ENCODE data around the gene CHAC2.

The CHAC2 gene

GRCh38 chr2:53752385-53752784 lies 15.2 kb upstream of the CHAC2 start:
- H3K4me1 ChIP-seq (ENCODE audit: control insufficient read depth in 1 of 2, insufficient read depth in 2 of 2, low read length in 2 of 2): no peaks in the 10 kb centered on the region
- no peak overlapping the region for H2AK5ac ChIP-seq (ENCODE audit: low read length)
- no peak for DNase-seq
- no peak overlapping the region for H3K18ac ChIP-seq (ENCODE audit: low read length)
- no peak overlapping the region for H2AFZ ChIP-seq (ENCODE audit: insufficient read depth, low read length, poor library complexity)
- H2BK5ac ChIP-seq (ENCODE audit: low read depth, low read length, poor library complexity): no peak overlapping the region
- no peak overlapping the region for H4K12ac ChIP-seq (ENCODE audit: low read depth, low read length)
- no peaks in the 10 kb centered on the region for H3K9me3 ChIP-seq (ENCODE audit: insufficient read depth, low read depth, low read length)
- no CpG with 5 or more reads among the region's 4 CpGs for WGBS (ENCODE audit: extremely low coverage, insufficient coverage, insufficient read length)
- no peak overlapping the region for H3K9ac ChIP-seq (ENCODE audit: low read length)
- H3K79me2 ChIP-seq (ENCODE audit: control insufficient read depth, insufficient read depth, low read length, poor library complexity): no peaks in the 10 kb centered on the region
- no peak overlapping the region for H3K27ac ChIP-seq (ENCODE audit: low read depth, low read length)
- no peaks in the 10 kb centered on the region for H3K79me1 ChIP-seq (ENCODE audit: low read length)
- no peak overlapping the region for H2BK12ac ChIP-seq (ENCODE audit: low read length)
- no peak overlapping the region for H3K14ac ChIP-seq (ENCODE audit: low read length)
- no peaks in the 10 kb centered on the region for H3K27me3 ChIP-seq (ENCODE audit: insufficient read depth, low read length)
- no peak overlapping the region for H3K4me2 ChIP-seq (ENCODE audit: low read length)
- no peak overlapping the region for H3K4me3 ChIP-seq (ENCODE audit: low read depth, low read length)
- H3K4ac ChIP-seq (ENCODE audit: low read depth, low read length): no peak overlapping the region
- no peak overlapping the region for H4K8ac ChIP-seq (ENCODE audit: low read depth, low read length)
- no peak overlapping the region for H2BK120ac ChIP-seq (ENCODE audit: insufficient read depth, low read length, poor library complexity)
- peaks cover 5 to 7% of the 10 kb centered on the region in 2 experiments for H3K36me3 ChIP-seq (ENCODE audit: control insufficient read depth in 1 of 2, insufficient read depth in 2 of 2, low read length in 2 of 2)
- H4K91ac ChIP-seq (ENCODE audit: low read depth, low read length): no peak overlapping the region
- H3K23ac ChIP-seq (ENCODE audit: low read length): no peak overlapping the region

- no peaks in the 10 kb centered on the region for H3K4me1 ChIP-seq (ENCODE audit: control insufficient read depth in 1 of 2, insufficient read depth in 2 of 2, low read length in 2 of 2)
- no peaks in the 10 kb centered on the region for H3K79me2 ChIP-seq (ENCODE audit: control insufficient read depth, insufficient read depth, low read length, poor library complexity)
- H3K9ac ChIP-seq (ENCODE audit: low read length): no peak overlapping the region
- no peak for DNase-seq
- H4K12ac ChIP-seq (ENCODE audit: low read depth, low read length): no peak overlapping the region
- H3K9me3 ChIP-seq (ENCODE audit: insufficient read depth, low read depth, low read length): no peaks in the 10 kb centered on the region
- no peak overlapping the region for H2BK120ac ChIP-seq (ENCODE audit: insufficient read depth, low read length, poor library complexity)
- no peak overlapping the region for H2AK5ac ChIP-seq (ENCODE audit: low read length)
- H2BK12ac ChIP-seq (ENCODE audit: low read length): no peak overlapping the region
- no peak overlapping the region for H3K18ac ChIP-seq (ENCODE audit: low read length)
- H3K79me1 ChIP-seq (ENCODE audit: low read length): no peaks in the 10 kb centered on the region
- no peak overlapping the region for H2BK5ac ChIP-seq (ENCODE audit: low read depth, low read length, poor library complexity)
- no peak overlapping the region for H2AFZ ChIP-seq (ENCODE audit: insufficient read depth, low read length, poor library complexity)
- no peak overlapping the region for H3K4ac ChIP-seq (ENCODE audit: low read depth, low read length)
- no peak overlapping the region for H4K8ac ChIP-seq (ENCODE audit: low read depth, low read length)
- peaks cover 5 to 7% of the 10 kb centered on the region in 2 experiments for H3K36me3 ChIP-seq (ENCODE audit: control insufficient read depth in 1 of 2, insufficient read depth in 2 of 2, low read length in 2 of 2)
- H3K14ac ChIP-seq (ENCODE audit: low read length): no peak overlapping the region
- H4K91ac ChIP-seq (ENCODE audit: low read depth, low read length): no peak overlapping the region
- no peak overlapping the region for H3K4me2 ChIP-seq (ENCODE audit: low read length)
- H3K4me3 ChIP-seq (ENCODE audit: low read depth, low read length): no peak overlapping the region
- no peak overlapping the region for H3K27ac ChIP-seq (ENCODE audit: low read depth, low read length)
- no peak overlapping the region for H3K23ac ChIP-seq (ENCODE audit: low read length)
- H3K27me3 ChIP-seq (ENCODE audit: insufficient read depth, low read length): no peaks in the 10 kb centered on the region
These were observed 14.6 kb upstream of the CHAC2 start for GRCh38 chr2:53753041-53753440.

- Histone ChIP-seq H3K36me3 (ENCODE audit: control insufficient read depth in 1 of 2, insufficient read depth in 2 of 2, low read length in 2 of 2) (peaks cover 5 to 7% of the 10 kb centered on the region in 2 experiments), H4K8ac (ENCODE audit: low read depth, low read length) (no peak overlapping the region), H3K4ac (ENCODE audit: low read depth, low read length) (no peak overlapping the region), H4K12ac (ENCODE audit: low read depth, low read length) (no peak overlapping the region), H3K9me3 (ENCODE audit: insufficient read depth, low read depth, low read length) (no peaks in the 10 kb centered on the region), H2BK5ac (ENCODE audit: low read depth, low read length, poor library complexity) (no peak overlapping the region), H3K4me2 (ENCODE audit: low read length) (no peak overlapping the region), H3K27ac (ENCODE audit: low read depth, low read length) (no peak overlapping the region), H2BK12ac (ENCODE audit: low read length) (no peak overlapping the region), H3K27me3 (ENCODE audit: insufficient read depth, low read length) (no peaks in the 10 kb centered on the region), H2AK5ac (ENCODE audit: low read length) (no peak overlapping the region), H3K4me3 (ENCODE audit: low read depth, low read length) (no peak overlapping the region), H3K4me1 (ENCODE audit: control insufficient read depth in 1 of 2, insufficient read depth in 2 of 2, low read length in 2 of 2) (no peaks in the 10 kb centered on the region), H2AFZ (ENCODE audit: insufficient read depth, low read length, poor library complexity) (no peak overlapping the region), H3K14ac (ENCODE audit: low read length) (no peak overlapping the region), H3K9ac (ENCODE audit: low read length) (no peak overlapping the region), H3K18ac (ENCODE audit: low read length) (no peak overlapping the region), H3K79me1 (ENCODE audit: low read length) (no peaks in the 10 kb centered on the region), H2BK120ac (ENCODE audit: insufficient read depth, low read length, poor library complexity) (no peak overlapping the region), H4K91ac (ENCODE audit: low read depth, low read length) (no peak overlapping the region), H3K23ac (ENCODE audit: low read length) (no peak overlapping the region), H3K79me2 (ENCODE audit: control insufficient read depth, insufficient read depth, low read length, poor library complexity) (no peaks in the 10 kb centered on the region)
- DNase-seq: no peak
- WGBS (ENCODE audit: extremely low coverage, insufficient coverage, insufficient read length): no CpG with 5 or more reads among the region's 2 CpGs
These were observed 12.5 kb upstream of the CHAC2 start for GRCh38 chr2:53755121-53755520.

- WGBS (ENCODE audit: extremely low coverage, insufficient coverage, insufficient read length): no CpG with 5 or more reads among the region's 15 CpGs
- Histone ChIP-seq H2AK5ac (ENCODE audit: low read length) (no peak overlapping the region), H3K4me1 (ENCODE audit: control insufficient read depth in 1 of 2, insufficient read depth in 2 of 2, low read length in 2 of 2) (no peaks in the 10 kb centered on the region), H3K79me2 (ENCODE audit: control insufficient read depth, insufficient read depth, low read length, poor library complexity) (no peaks in the 10 kb centered on the region), H3K18ac (ENCODE audit: low read length) (no peak overlapping the region), H3K79me1 (ENCODE audit: low read length) (no peaks in the 10 kb centered on the region), H2AFZ (ENCODE audit: insufficient read depth, low read length, poor library complexity) (no peak overlapping the region), H3K14ac (ENCODE audit: low read length) (no peak overlapping the region), H2BK12ac (ENCODE audit: low read length) (no peak overlapping the region), H3K4me2 (ENCODE audit: low read length) (no peak overlapping the region), H3K9ac (ENCODE audit: low read length) (no peak overlapping the region), H3K4ac (ENCODE audit: low read depth, low read length) (no peak overlapping the region), H3K27ac (ENCODE audit: low read depth, low read length) (no peak overlapping the region), H3K27me3 (ENCODE audit: insufficient read depth, low read length) (no peaks in the 10 kb centered on the region), H4K8ac (ENCODE audit: low read depth, low read length) (no peak overlapping the region), H4K12ac (ENCODE audit: low read depth, low read length) (no peak overlapping the region), H3K36me3 (ENCODE audit: control insufficient read depth in 1 of 2, insufficient read depth in 2 of 2, low read length in 2 of 2) (peaks cover 5 to 7% of the 10 kb centered on the region in 2 experiments), H2BK120ac (ENCODE audit: insufficient read depth, low read length, poor library complexity) (no peak overlapping the region), H3K9me3 (ENCODE audit: insufficient read depth, low read depth, low read length) (no peaks in the 10 kb centered on the region), H3K4me3 (ENCODE audit: low read depth, low read length) (no peak overlapping the region), H3K23ac (ENCODE audit: low read length) (no peak overlapping the region), H4K91ac (ENCODE audit: low read depth, low read length) (no peak overlapping the region), H2BK5ac (ENCODE audit: low read depth, low read length, poor library complexity) (no peak overlapping the region)
- DNase-seq: no peak
These were observed 11.0 kb upstream of the CHAC2 start for GRCh38 chr2:53756644-53757043.
